MM.1S (cell line): ENCODE data around the gene CHRNA4.

Experiments
- EZH2 ChIP-seq: fragments of 300-600 bp; sonication (generic); optimal IDR thresholded peaks from 2 replicates; pipeline ENCODE3; 2017; ENCODE audit warnings: low read depth, mild to moderate bottlenecking, antibody characterized with exemption, low read length, mixed read lengths
- TF ChIP-seq, protein P1 (sequence below): fragments of 300-600 bp; sonication (generic); IDR thresholded peaks from 2 replicates; pipeline ENCODE4 v1.5.1; 2016; ENCODE audit warnings: antibody characterized with exemption, low read length, mixed read lengths

DNA sequence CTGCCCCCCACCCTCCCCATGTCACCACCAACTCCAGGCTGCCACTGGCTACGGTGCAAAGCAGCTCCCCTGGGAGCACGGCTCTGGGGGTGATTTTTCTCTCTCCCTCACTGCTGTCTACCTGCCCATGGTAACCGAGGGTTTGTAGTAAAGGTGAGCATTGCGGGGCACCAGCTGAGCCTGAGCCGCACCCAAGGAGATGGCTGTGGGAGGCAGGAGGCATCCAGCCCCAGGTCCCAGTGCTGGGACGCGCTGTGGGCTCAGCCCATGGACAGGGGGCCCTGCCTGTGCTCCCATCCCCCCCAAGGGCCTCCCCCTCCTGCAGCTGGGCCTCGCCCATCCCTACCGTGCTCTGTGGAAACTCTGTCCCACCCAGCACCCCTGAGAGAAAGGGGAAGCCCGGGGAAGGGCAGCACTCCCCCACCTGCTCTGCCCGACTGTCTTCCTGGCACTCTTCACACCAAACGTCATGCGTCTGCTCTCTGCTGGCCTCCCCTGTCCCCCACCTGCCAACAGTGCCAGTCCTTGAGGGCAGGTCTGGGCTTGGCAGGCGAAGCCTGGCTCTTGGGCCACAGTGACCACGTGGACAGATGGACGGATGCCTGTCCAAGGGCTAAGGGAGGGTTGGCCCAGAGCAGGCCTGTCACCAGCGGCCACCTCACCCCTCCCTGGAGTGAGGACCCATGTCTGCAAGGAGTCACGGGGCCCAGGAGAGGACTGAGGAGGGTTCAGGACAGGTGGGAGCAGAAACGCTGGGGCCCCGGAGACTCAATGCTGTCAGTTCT, 3.8 kb upstream of the CHRNA4 start:
- TF ChIP-seq EZH2 = no peak
- TF ChIP-seq, protein P1, sequence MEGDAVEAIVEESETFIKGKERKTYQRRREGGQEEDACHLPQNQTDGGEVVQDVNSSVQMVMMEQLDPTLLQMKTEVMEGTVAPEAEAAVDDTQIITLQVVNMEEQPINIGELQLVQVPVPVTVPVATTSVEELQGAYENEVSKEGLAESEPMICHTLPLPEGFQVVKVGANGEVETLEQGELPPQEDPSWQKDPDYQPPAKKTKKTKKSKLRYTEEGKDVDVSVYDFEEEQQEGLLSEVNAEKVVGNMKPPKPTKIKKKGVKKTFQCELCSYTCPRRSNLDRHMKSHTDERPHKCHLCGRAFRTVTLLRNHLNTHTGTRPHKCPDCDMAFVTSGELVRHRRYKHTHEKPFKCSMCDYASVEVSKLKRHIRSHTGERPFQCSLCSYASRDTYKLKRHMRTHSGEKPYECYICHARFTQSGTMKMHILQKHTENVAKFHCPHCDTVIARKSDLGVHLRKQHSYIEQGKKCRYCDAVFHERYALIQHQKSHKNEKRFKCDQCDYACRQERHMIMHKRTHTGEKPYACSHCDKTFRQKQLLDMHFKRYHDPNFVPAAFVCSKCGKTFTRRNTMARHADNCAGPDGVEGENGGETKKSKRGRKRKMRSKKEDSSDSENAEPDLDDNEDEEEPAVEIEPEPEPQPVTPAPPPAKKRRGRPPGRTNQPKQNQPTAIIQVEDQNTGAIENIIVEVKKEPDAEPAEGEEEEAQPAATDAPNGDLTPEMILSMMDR = no peak
